ENCODE results near the gene RAPGEF4.

DNA sequence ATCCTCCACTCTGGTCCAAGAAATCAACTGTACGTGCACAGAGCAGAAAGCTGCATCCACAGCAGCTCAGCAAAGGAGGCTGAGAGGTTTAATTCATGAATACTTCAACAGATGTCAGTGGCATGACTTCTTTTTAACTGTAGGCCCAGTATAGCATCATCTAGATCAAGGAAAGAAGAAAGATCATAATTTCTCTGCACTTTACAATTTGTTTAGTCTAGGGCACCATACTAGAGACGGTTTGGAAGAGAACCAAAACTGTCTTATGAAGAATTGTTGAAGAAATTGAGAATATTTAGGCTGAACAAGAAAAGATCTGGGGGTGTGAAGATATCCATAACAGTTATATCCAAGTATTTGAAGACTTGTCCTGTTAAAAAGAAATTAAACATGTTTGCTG lies 309.5 kb downstream of the RAPGEF4 start:
- TF ChIP-seq, protein P1, sequence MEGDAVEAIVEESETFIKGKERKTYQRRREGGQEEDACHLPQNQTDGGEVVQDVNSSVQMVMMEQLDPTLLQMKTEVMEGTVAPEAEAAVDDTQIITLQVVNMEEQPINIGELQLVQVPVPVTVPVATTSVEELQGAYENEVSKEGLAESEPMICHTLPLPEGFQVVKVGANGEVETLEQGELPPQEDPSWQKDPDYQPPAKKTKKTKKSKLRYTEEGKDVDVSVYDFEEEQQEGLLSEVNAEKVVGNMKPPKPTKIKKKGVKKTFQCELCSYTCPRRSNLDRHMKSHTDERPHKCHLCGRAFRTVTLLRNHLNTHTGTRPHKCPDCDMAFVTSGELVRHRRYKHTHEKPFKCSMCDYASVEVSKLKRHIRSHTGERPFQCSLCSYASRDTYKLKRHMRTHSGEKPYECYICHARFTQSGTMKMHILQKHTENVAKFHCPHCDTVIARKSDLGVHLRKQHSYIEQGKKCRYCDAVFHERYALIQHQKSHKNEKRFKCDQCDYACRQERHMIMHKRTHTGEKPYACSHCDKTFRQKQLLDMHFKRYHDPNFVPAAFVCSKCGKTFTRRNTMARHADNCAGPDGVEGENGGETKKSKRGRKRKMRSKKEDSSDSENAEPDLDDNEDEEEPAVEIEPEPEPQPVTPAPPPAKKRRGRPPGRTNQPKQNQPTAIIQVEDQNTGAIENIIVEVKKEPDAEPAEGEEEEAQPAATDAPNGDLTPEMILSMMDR (conservative IDR thresholded peaks at IDR 0.05; ENCODE audit: low read length), result no peak
- TF ChIP-seq EZH2phosphoT487 (IDR thresholded peaks at IDR 0.05; ENCODE audit: borderline replicate concordance), result no peak
